Stimulated activated naive CD4-positive, alpha-beta T cell (primary cell): ENCODE data around the gene OXLD1.
A peak's percentile ranks its signal among the peaks of the same experiment; 100 is the strongest.
"Not testable (repeated sequence)": the region's sequence is repeated elsewhere in the genome, so short reads cannot be mapped to it uniquely, and the experiment has no call there.

Source experiments
- DNase-seq, 6 experiments: peaks; one replicate each; lab custom pipeline; 2025; lab: John Stamatoyannopoulos, UW

OXLD1 gene

GRCh38 chr17:81652906-81653771 lies 13.3 kb downstream of the OXLD1 start:
- peak in 1 of 6 experiments; percentile 10 for DNase-seq

- no peak for DNase-seq
Observed at GRCh38 chr17:81651692-81652091, 14.7 kb downstream of the OXLD1 start.

GRCh38 chr17:81650951-81651350 lies 15.5 kb downstream of the OXLD1 start:
- no peak for DNase-seq

GRCh38 chr17:81648707-81649085 lies 17.7 kb downstream of the OXLD1 start:
- DNase-seq = no peak

- no peak for DNase-seq
Observed at GRCh38 chr17:81648013-81648706, 18.2 kb downstream of the OXLD1 start.

GRCh38 chr17:81647640-81648012 lies 18.8 kb downstream of the OXLD1 start:
- no peak for DNase-seq

GRCh38 chr17:81646869-81647600 lies 19.4 kb downstream of the OXLD1 start:
- no peak for DNase-seq

GRCh38 chr17:81644976-81645952 lies 21.1 kb downstream of the OXLD1 start:
- DNase-seq = no peak

- DNase-seq = no peak
Observed at GRCh38 chr17:81644496-81644895, 21.9 kb downstream of the OXLD1 start.

GRCh38 chr17:81641825-81642489 lies 24.4 kb downstream of the OXLD1 start:
- DNase-seq = no peak

- no peak for DNase-seq
Observed at GRCh38 chr17:81640011-81640410, 26.4 kb downstream of the OXLD1 start.

GRCh38 chr17:81638683-81639082 lies 27.7 kb downstream of the OXLD1 start:
- no peak for DNase-seq

GRCh38 chr17:81636505-81637288 lies 29.7 kb downstream of the OXLD1 start, which contains the start of the genes NPLOC4 and TSPAN10:
NPLOC4 (minus strand) TSS chr17:81637112; CDS start chr17:81636930, 182 bp downstream.
TSPAN10 (plus strand) TSS chr17:81637196; CDS start chr17:81642413, 5,217 bp downstream.
- peak; percentile 54 to 83 (median 78) for DNase-seq

- peak in 1 of 6 experiments; percentile 19 for DNase-seq
Observed at GRCh38 chr17:81635973-81636504, 30.4 kb downstream of the OXLD1 start.

- no peak for DNase-seq
Observed at GRCh38 chr17:81635431-81635830, 31.0 kb downstream of the OXLD1 start.

GRCh38 chr17:81631482-81631881 lies 34.9 kb downstream of the OXLD1 start:
- DNase-seq = no peak

- no peak for DNase-seq
Observed at GRCh38 chr17:81630274-81630673, 36.1 kb downstream of the OXLD1 start.

GRCh38 chr17:81621494-81622130 lies 44.8 kb downstream of the OXLD1 start:
- no peak for DNase-seq

GRCh38 chr17:81618307-81618706 lies 48.1 kb downstream of the OXLD1 start:
- not testable (repeated sequence) for DNase-seq
